ENCODE data around the gene UNC13C. TPM values are rescaled to one million over a fixed set of nuclear protein-coding genes. Genes with fewer than 3 reads are reported as not detected.

Gene UNC13C
- total RNA-seq, 6 experiments from 2014 or later, result not detected

GRCh38 chr15:54347082-54347827 is 369.0 kb downstream of the UNC13C start:
- no peak for DNase-seq
- TF ChIP-seq POLR2A (IDR thresholded peaks at IDR 0.05) (no peak), CTCF (IDR thresholded peaks at IDR 0.05) (no peak)
- ATAC-seq, result no peak
- no peaks in the 10 kb centered on the region for H3K4me1 ChIP-seq
- 68% methylated on average over 3 of the region's 3 CpGs for WGBS (ENCODE audit: insufficient coverage, low coverage, low lambda C conversion rate, missing lambda C conversion rate)
- no peaks in the 10 kb centered on the region for H3K9me3 ChIP-seq
- H3K27ac ChIP-seq, result no peak overlapping the region
- no peak overlapping the region for H3K4me3 ChIP-seq
- H3K36me3 ChIP-seq, result no peaks in the 10 kb centered on the region
- H3K27me3 ChIP-seq, result no peaks in the 10 kb centered on the region
- intact Hi-C loops (cut with DNase I), result no loop called here

GRCh38 chr15:54353726-54354125 is 375.5 kb downstream of the UNC13C start:
- intact Hi-C loops (cut with DNase I), result no loop called here
- TF ChIP-seq CTCF (IDR thresholded peaks at IDR 0.05) (no peak), POLR2A (IDR thresholded peaks at IDR 0.05) (no peak)
- no peaks in the 10 kb centered on the region for H3K4me1 ChIP-seq

GRCh38 chr15:54354341-54354740 is 376.1 kb downstream of the UNC13C start:
- Histone ChIP-seq H3K27ac (no peak overlapping the region), H3K4me1 (no peaks in the 10 kb centered on the region), H3K4me3 (no peak overlapping the region), H3K9me3 (no peaks in the 10 kb centered on the region), H3K36me3 (no peaks in the 10 kb centered on the region), H3K27me3 (no peaks in the 10 kb centered on the region)
- TF ChIP-seq CTCF (IDR thresholded peaks at IDR 0.05), result no peak
- TF ChIP-seq POLR2A (IDR thresholded peaks at IDR 0.05), result no peak
- DNase-seq, result no peak
- intact Hi-C loops (cut with DNase I), result no loop called here
- no peak for ATAC-seq
- 36% methylated on average over 1 of the region's 1 CpG for WGBS (ENCODE audit: insufficient coverage, low coverage, low lambda C conversion rate, missing lambda C conversion rate)

More at GRCh38 chr15:54353726-54354125, 375.5 kb downstream of the UNC13C start:
- WGBS (ENCODE audit: insufficient coverage, low coverage, low lambda C conversion rate, missing lambda C conversion rate), result 54% methylated on average over 2 of the region's 2 CpGs
- no peak for DNase-seq
- Histone ChIP-seq H3K27ac (no peak overlapping the region), H3K4me3 (no peak overlapping the region), H3K36me3 (no peaks in the 10 kb centered on the region), H3K9me3 (no peaks in the 10 kb centered on the region), H3K27me3 (no peaks in the 10 kb centered on the region)
- ATAC-seq, result no peak

- Histone ChIP-seq H3K27ac (no peak overlapping the region), H3K27me3 (peaks cover 0 to 4% of the 10 kb centered on the region in 2 donors), H3K4me3 (no peak overlapping the region), H3K4me1 (no peaks in the 10 kb centered on the region), H3K9me3 (no peaks in the 10 kb centered on the region), H3K36me3 (no peaks in the 10 kb centered on the region)
- 74% methylated on average over 3 of the region's 3 CpGs for WGBS (ENCODE audit: insufficient coverage, low coverage, low lambda C conversion rate, missing lambda C conversion rate)
- DNase-seq (no peak), ATAC-seq (no peak)
- intact Hi-C loops (cut with DNase I), result no loop called here
- TF ChIP-seq CTCF (IDR thresholded peaks at IDR 0.05), result no peak
- TF ChIP-seq POLR2A (IDR thresholded peaks at IDR 0.05), result no peak
Observed at GRCh38 chr15:54364961-54365360, 386.7 kb downstream of the UNC13C start.
